Tibial nerve (tissue), 4 donors: ENCODE measurements around the gene DEF6.
"Not testable (repeated sequence)": the region's sequence is repeated elsewhere in the genome, so short reads cannot be mapped to it uniquely, and the experiment has no call there.

Source experiments
- EP300 ChIP-seq, 2 donors: sonication (generic); formaldehyde crosslinking; IDR thresholded peaks; one replicate each; pipeline ENCODE4 v1.6.1; 2017; ENCODE audit warnings: antibody characterized with exemption in 2 of 2, mild to moderate bottlenecking in 1 of 2
- POLR2A ChIP-seq, 2 donors: fragments of 450-650 bp; IDR thresholded peaks; one replicate each; pipeline ENCODE4 v1.6.1; 2017; ENCODE audit warnings: antibody characterized with exemption in 2 of 2, mild to moderate bottlenecking in 2 of 2, moderate library complexity in 2 of 2
- TF ChIP-seq, protein P1 (sequence below), 5 experiments: fragments of 200-600 bp in 3 of 5; fragments of 450-650 bp in 2 of 5; sonication (generic) in 3 of 5; IDR thresholded peaks; one replicate each; pipeline ENCODE4 v1.5.1; 2016 to 2019; ENCODE audit warnings: antibody characterized with exemption in 5 of 5, mild to moderate bottlenecking in 3 of 5, moderate library complexity in 2 of 5

DNA sequence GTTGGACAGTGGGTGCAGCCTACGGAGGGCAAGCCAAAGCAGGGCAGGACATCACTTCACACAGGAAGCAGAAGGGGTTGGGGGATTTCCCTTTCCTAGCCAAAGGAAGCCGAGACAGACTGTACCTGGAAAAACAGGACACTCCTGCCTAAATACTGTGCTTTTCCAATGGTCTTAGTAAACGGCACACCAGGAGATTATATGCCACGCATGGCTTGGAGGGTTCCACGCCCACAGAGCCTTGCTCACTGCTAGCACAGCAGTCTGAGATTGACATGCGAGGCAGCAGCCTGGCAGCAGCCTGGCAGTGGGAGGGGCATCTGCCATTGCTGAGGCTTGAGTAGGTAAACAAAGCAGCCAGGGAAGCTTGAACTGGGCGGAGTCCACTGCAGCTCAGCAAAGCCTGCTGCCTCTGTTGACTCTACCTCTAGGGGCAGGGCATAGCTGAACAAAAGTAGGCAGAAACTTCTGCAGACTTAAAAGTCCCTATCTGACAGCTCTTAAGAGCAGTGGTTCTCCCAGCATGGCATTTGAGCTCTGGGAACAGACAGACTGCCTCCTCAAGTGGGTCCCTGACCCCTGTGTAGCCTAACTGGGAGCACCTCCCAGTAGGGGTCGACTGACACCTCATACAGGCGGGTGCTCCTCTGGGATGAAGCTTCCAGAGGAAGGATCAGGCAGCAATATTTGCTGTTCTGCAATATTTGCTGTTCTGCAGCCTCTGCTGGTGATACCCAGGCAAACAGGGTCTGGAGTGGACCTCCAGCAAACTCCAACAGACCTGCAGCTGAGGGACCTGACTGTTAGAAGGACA, 34.7 kb downstream of the DEF6 start:
- TF ChIP-seq, protein P1, sequence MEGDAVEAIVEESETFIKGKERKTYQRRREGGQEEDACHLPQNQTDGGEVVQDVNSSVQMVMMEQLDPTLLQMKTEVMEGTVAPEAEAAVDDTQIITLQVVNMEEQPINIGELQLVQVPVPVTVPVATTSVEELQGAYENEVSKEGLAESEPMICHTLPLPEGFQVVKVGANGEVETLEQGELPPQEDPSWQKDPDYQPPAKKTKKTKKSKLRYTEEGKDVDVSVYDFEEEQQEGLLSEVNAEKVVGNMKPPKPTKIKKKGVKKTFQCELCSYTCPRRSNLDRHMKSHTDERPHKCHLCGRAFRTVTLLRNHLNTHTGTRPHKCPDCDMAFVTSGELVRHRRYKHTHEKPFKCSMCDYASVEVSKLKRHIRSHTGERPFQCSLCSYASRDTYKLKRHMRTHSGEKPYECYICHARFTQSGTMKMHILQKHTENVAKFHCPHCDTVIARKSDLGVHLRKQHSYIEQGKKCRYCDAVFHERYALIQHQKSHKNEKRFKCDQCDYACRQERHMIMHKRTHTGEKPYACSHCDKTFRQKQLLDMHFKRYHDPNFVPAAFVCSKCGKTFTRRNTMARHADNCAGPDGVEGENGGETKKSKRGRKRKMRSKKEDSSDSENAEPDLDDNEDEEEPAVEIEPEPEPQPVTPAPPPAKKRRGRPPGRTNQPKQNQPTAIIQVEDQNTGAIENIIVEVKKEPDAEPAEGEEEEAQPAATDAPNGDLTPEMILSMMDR (IDR thresholded peaks at IDR 0.05) = not testable (repeated sequence)
- TF ChIP-seq POLR2A, EP300 (IDR thresholded peaks at IDR 0.05): not testable (repeated sequence)
